Fibroblast of mammary gland (primary cell): ENCODE results near the gene AKAP9.
A peak's percentile ranks its signal among the peaks of the same experiment; 100 is the strongest.

ENCODE experiments used
- DNase-seq: peaks from one replicate; pipeline ENCODE4 v3.0.0-alpha.2; 2010; ENCODE audit warnings: low read depth
- H3K4me3 ChIP-seq: 2 replicates; pipeline ENCODE4 v1.5.1; 2011; ENCODE audit warnings: low read depth, mild to moderate bottlenecking, low read length, moderate library complexity; ENCODE audit not compliant: control insufficient read depth
- CTCF ChIP-seq: conservative IDR thresholded peaks from 2 replicates; pipeline ENCODE4 v1.5.1; 2011; ENCODE audit warnings: low read depth, low read length, inconsistent platforms; ENCODE audit not compliant: control insufficient read depth, insufficient read depth

AKAP9 gene

GRCh38 chr7:91899563-91899962 lies 41.1 kb upstream of the AKAP9 start:
- no peak for DNase-seq
- TF ChIP-seq CTCF, result no peak
- H3K4me3 ChIP-seq, result no peak overlapping the region

- no peak for DNase-seq
- TF ChIP-seq CTCF, result no peak
- H3K4me3 ChIP-seq, result no peak overlapping the region
These were observed 30.5 kb upstream of the AKAP9 start for GRCh38 chr7:91910171-91910570.

GRCh38 chr7:91911121-91911520 lies 29.5 kb upstream of the AKAP9 start:
- DNase-seq, result no peak
- no peak for TF ChIP-seq CTCF
- H3K4me3 ChIP-seq, result no peak overlapping the region

GRCh38 chr7:91912494-91912893 lies 28.2 kb upstream of the AKAP9 start:
- no peak for TF ChIP-seq CTCF
- no peak overlapping the region for H3K4me3 ChIP-seq
- peak; percentile 38 for DNase-seq

GRCh38 chr7:91913612-91914011 lies 27.1 kb upstream of the AKAP9 start:
- no peak for TF ChIP-seq CTCF
- peak; percentile 92 for DNase-seq
- H3K4me3 ChIP-seq, result no peak overlapping the region

GRCh38 chr7:91915401-91916050 lies 25.1 kb upstream of the AKAP9 start:
- peak; percentile 54 for DNase-seq
- H3K4me3 ChIP-seq, result no peak overlapping the region
- TF ChIP-seq CTCF, result no peak

GRCh38 chr7:91916051-91916440 lies 24.6 kb upstream of the AKAP9 start:
- no peak for TF ChIP-seq CTCF
- H3K4me3 ChIP-seq, result no peak overlapping the region
- DNase-seq, result no peak
